Heart right ventricle (tissue), 16 donors: ENCODE measurements around the gene FGF10. TPM values are rescaled to one million over a fixed set of nuclear protein-coding genes. Genes with fewer than 3 reads are reported as not detected.

Experiments
- ATAC-seq, 8 donors: fragments of 200-7000 bp; cut with Tn5 transposase; one replicate each; pipeline ENCODE4 v1.9.1; 2020; ENCODE audit warnings: mild to moderate bottlenecking in 8 of 8, moderate library complexity in 8 of 8, moderate number of reproducible peaks in 1 of 8
- DNase-seq, 2 donors: peaks; one replicate each; pipeline ENCODE4 v3.0.0-alpha.2; 2020
- H3K27ac ChIP-seq, 10 donors: fragments of 200-600 bp; sonication (generic) in 2 of 10; one replicate each; pipeline versions ENCODE4 v1.5.0 to v1.8.0; 2020 to 2022; ENCODE audit warnings: mild to moderate bottlenecking in 3 of 10
- H3K27me3 ChIP-seq, 7 donors: fragments of 200-600 bp; one replicate each; pipeline ENCODE4 v1.8.0; 2021 to 2022; ENCODE audit warnings: mild to moderate bottlenecking in 2 of 7
- H3K36me3 ChIP-seq, 9 donors: fragments of 200-600 bp; sonication (generic) in 1 of 9; one replicate each; pipeline versions ENCODE4 v1.5.0 to v1.8.0; 2020 to 2022; ENCODE audit warnings: mild to moderate bottlenecking in 2 of 9
- H3K4me1 ChIP-seq, 9 donors: fragments of 200-600 bp; sonication (generic) in 1 of 9; one replicate each; pipeline versions ENCODE4 v1.5.0 to v1.8.0; 2020 to 2022; ENCODE audit warnings: mild to moderate bottlenecking in 4 of 9
- H3K4me3 ChIP-seq, 10 donors: fragments of 200-600 bp; sonication (generic) in 2 of 10; one replicate each; pipeline versions ENCODE4 v1.5.0 to v1.8.0; 2020 to 2022; ENCODE audit warnings: mild to moderate bottlenecking in 7 of 10, moderate library complexity in 2 of 10
- H3K9me3 ChIP-seq, 11 donors: fragments of 200-600 bp in 10 of 11; sonication (generic) in 2 of 11; one replicate each; pipeline versions ENCODE4 v1.5.0 to v1.8.0; 2013 to 2022; ENCODE audit warnings: mild to moderate bottlenecking in 2 of 11, control low read depth in 1 of 11, moderate library complexity in 1 of 11
- WGBS, 2 donors: extraction: QIAGEN DNeasy Blood & Tissue Kit; methylation state at CpG; one replicate each; pipeline ENCODE4 v1.1.7; 2013; ENCODE audit warnings: inconsistent platforms in 1 of 2; 5-methylcytosine and 5-hydroxymethylcytosine counted together
- intact Hi-C, 10 donors: fragments of 100-400 bp; cut with DNase I; formaldehyde crosslinking; loops; one replicate each; pipeline versions ENCODE4 v1.11.1 to v1.14.2; 2022
- long read RNA-seq, 3 donors: library from polyadenylated mRNA; unstranded; transcript quantifications; one replicate each; pipeline ENCODE4 v2.0.0, GENCODE V29; 2020 to 2021
- polyA plus RNA-seq, 2 donors: library from polyadenylated mRNA; stranded (reverse); fragments of 200-250 nt; gene quantifications; one replicate each; pipeline ENCODE4 v1.2.3, GENCODE V29; 2013
- total RNA-seq, 10 donors: library from RNA; stranded (reverse); fragmentation: NEBNext Ultra II Directional in 3 of 10; extraction: Animal tissue kit (Norgen Biotek cat#: 25700) in 3 of 10; gene quantifications; one replicate each; pipeline versions ENCODE4 v1.2.1 to v1.2.4, GENCODE V29; 2021 to 2023
- TF ChIP-seq, protein P1 (sequence below), 9 donors: fragments of 200-600 bp; sonication (generic) in 2 of 9; IDR thresholded peaks; one replicate each; pipeline versions ENCODE4 v1.5.0 to v1.8.0; 2021 to 2022; ENCODE audit warnings: antibody characterized with exemption in 9 of 9, mild to moderate bottlenecking in 5 of 9, moderate library complexity in 1 of 9
- donor health status: Arrhythmogenic right ventricular cardiomyopathy.
- donor health status: ischemic (EF 13 %, LVEDD 7.1; RV severe dilation, severe dysfunction).
- donor health status: healthy with polysubstance abuse.
- donor health status: DM: no; HTN: yes; CAD: no.
- donor health status: DM: no; HTN: no; CAD: no.
- donor health status: ischemic (EF 25% LVEDD 6.9; RV normal size, moderate dysfunction).
- donor health status: ischemic (EF 25% LVEDD 5.7; RV mildly dilated, moderate dysfunction).
- donor health status: healthy.
- donor health status: DM: yes; HTN: yes; CAD: no.
- donor health status: Ischemic cardiomyopathy.
- donor health status: ischemic (EF 35%, LVEDD 5.7; RV mildly dilated, moderate dysfunction).
- donor health status: nonischemic (EF 11% LVEDD 7.7; RV severe dilation, severe dysfunction).
- donor health status: DM: yes; HTN: yes; CAD: no.
- donor health status: PGD.
- donor health status: ischemic (EF 29% LVEDD 5.4; RV normal size, mild dysfunction).
- donor health status: nonischemic (EF 23%, LVEDD 6.1; RV moderate dilation, normal function).

Gene FGF10
- total RNA-seq, result 1 to 10 TPM in 2 of 10 donors, under 1 TPM in 7, not detected in 1; 0.26 to 6.1 (median 0.37) TPM
- polyA plus RNA-seq, result 1 to 10 TPM in 1 of 2 donors, under 1 TPM in 1; 0.72 to 1.7 TPM
- long read RNA-seq, donor 1, partial matches to known transcripts, result 0 of 1 reads
- long read RNA-seq, donor 1, other reads (novel, unspliced or antisense), result 0 of 1 reads
- long read RNA-seq, donor 2, partial matches to known transcripts, result 0 of 2 reads
- long read RNA-seq, donor 2, other reads (novel, unspliced or antisense), result 0 of 2 reads
- long read RNA-seq, donor 3, transcript FGF10-201 (3 exons, 2,193 nt), result major isoform, 8 of 11 reads
- long read RNA-seq, donor 3, partial matches to known transcripts, result 0 of 11 reads
- long read RNA-seq, donor 3, other reads (novel, unspliced or antisense), result 3 of 11 reads

DNA sequence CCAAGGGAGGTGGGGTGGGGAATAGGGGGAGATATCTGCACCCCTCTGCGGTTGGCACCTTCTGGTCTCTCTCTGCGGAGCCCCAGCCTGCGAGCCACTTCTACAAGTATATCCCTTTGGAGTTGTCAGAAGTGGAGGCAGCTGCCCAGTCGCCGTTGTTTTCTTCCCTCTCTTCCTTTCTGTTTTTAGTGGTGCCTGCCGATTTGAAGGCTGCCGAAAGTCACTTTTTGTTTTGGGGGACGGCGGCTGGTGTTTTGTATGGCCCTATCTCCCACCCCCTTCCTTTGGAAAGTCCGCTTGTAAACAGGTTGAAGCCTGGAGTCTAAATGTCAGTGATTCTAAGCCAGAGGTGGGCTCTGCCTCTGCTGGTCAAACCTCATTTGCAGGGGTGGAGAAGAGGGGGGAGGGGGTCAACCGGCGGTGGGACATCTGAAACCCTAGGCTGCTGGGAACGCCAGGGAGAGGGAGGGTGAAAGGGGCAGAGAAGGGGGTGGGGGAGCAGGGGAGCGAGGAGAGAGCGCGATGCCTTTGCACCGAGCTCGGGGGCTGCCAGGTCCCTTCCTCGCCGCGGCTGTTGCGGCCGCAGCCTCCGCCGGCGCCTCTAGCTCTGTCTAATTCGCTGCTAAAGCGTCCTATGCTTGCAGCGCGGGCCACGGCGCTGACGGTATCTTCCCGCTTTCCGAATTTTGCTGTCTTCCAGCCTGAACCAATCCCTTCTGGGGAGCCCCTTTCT, at the start of gene FGF10:
Gene FGF10 (minus strand): TSS at position 331 of the 733 bp plus-strand sequence. CDS start 738 bp downstream, outside the sequence.
- H3K4me1 ChIP-seq, result peaks cover 0 to 18% (median 3%) of the 10 kb centered on the region in 9 donors
- peak within 1 kb of the TSS; percentile 16 to 60 (median 48) for H3K4me3 ChIP-seq
- H3K27me3 ChIP-seq, result peaks cover 5 to 69% (median 44%) of the 10 kb centered on the region in 7 donors
- WGBS, 2 donors, result 1% methylated on average over 35 of the region's 35 CpGs
- no peaks in the 10 kb centered on the region for H3K36me3 ChIP-seq
- peak; percentile 4 to 20 for DNase-seq
- TF ChIP-seq, protein P1, sequence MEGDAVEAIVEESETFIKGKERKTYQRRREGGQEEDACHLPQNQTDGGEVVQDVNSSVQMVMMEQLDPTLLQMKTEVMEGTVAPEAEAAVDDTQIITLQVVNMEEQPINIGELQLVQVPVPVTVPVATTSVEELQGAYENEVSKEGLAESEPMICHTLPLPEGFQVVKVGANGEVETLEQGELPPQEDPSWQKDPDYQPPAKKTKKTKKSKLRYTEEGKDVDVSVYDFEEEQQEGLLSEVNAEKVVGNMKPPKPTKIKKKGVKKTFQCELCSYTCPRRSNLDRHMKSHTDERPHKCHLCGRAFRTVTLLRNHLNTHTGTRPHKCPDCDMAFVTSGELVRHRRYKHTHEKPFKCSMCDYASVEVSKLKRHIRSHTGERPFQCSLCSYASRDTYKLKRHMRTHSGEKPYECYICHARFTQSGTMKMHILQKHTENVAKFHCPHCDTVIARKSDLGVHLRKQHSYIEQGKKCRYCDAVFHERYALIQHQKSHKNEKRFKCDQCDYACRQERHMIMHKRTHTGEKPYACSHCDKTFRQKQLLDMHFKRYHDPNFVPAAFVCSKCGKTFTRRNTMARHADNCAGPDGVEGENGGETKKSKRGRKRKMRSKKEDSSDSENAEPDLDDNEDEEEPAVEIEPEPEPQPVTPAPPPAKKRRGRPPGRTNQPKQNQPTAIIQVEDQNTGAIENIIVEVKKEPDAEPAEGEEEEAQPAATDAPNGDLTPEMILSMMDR (IDR thresholded peaks at IDR 0.05), result no peak
- intact Hi-C loops, result no loop called here
- peak within 1 kb of the TSS in 4 of 10 donors; percentile 19 to 50 (median 36) for H3K27ac ChIP-seq
- peak in 7 of 8 donors; percentile 58 to 79 (median 69) for ATAC-seq
- no peaks in the 10 kb centered on the region for H3K9me3 ChIP-seq

DNA sequence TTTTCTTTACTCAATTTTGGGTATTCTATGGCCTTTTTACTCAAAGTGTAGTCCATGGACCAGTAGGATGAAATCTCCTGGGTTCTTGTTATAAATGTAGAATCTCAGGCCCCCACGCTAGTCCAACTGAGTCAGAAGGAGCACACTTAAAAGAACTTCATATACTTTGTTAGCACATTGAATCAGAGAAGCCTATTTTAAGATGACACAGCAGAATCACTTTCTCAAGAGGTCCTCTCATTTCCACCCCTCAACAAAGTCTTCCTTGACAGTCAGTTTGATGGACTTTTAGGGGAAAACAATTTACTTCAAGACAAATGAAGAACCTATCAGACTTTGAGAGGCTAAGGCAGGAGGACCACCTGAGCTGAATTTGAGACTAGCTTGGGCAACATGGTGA, 37.7 kb upstream of the FGF10 start:
- TF ChIP-seq, protein P1 (IDR thresholded peaks at IDR 0.05), result no peak
- 88 to 95% methylated on average over 1 of the region's 1 CpG for WGBS, 2 donors
- DNase-seq (no peak), ATAC-seq (no peak)
- H3K36me3 ChIP-seq, result no peaks in the 10 kb centered on the region
- H3K4me3 ChIP-seq, result no peak overlapping the region
- H3K4me1 ChIP-seq, result no peaks in the 10 kb centered on the region
- H3K27me3 ChIP-seq, result no peaks in the 10 kb centered on the region
- no peak overlapping the region for H3K27ac ChIP-seq
- intact Hi-C loops, result no loop called here
- H3K9me3 ChIP-seq, result peaks cover 0 to 2% (median 0%) of the 10 kb centered on the region in 11 donors

DNA sequence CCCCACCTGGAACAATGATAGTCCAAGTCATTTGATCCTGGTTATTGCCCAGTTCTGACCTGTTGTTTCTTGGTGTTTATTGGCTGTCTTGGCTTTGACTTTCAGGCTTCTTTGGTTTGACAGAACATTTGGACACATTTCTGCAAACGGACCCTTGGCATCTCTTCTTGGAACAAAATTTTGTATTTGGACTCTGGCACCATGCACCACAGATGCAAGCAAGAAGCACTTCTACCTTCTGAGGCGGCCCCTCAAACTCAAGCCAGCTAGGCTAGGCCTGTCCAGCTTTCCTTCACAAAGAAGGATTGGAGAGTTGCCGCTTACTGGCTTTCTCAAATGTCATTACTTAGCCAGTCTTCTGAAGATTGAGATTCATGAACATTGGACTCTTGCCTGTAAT, 23.1 kb upstream of the FGF10 start:
- intact Hi-C loops, result no loop called here
- WGBS, 2 donors, result 83 to 87% methylated on average over 3 of the region's 3 CpGs
- Histone ChIP-seq H3K36me3 (no peaks in the 10 kb centered on the region), H3K9me3 (no peaks in the 10 kb centered on the region), H3K27me3 (no peaks in the 10 kb centered on the region), H3K4me1 (no peaks in the 10 kb centered on the region), H3K27ac (no peak overlapping the region), H3K4me3 (no peak overlapping the region)
- TF ChIP-seq, protein P1 (IDR thresholded peaks at IDR 0.05), result no peak
- DNase-seq (no peak), ATAC-seq (no peak)

DNA sequence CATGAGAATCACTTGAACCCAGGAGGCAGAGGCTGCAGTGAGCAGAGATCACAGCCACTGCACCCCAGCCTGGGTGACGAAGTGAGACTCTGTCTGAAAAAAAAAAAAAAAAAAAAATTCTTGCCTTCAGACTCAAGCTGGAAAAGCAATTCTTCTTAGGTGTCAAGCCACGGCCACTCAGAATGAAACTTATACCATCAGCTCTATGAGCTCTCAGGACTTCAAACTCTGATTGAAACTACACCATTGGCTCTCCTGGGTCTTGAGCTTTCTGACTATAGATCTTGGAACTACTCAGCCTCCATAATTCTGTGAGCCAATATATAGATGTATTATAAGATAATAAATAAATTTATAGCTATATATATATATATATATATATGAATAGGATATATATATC, 12.9 kb upstream of the FGF10 start:
- H3K9me3 ChIP-seq, result no peaks in the 10 kb centered on the region
- 79 to 86% methylated on average over 2 of the region's 2 CpGs for WGBS, 2 donors
- no peak for ATAC-seq
- no peaks in the 10 kb centered on the region for H3K36me3 ChIP-seq
- TF ChIP-seq, protein P1 (IDR thresholded peaks at IDR 0.05), result no peak
- no peaks in the 10 kb centered on the region for H3K4me1 ChIP-seq
- no peak for DNase-seq
- intact Hi-C loops, result no loop called here
- no peaks in the 10 kb centered on the region for H3K27me3 ChIP-seq
- no peak overlapping the region for H3K4me3 ChIP-seq
- H3K27ac ChIP-seq, result no peak overlapping the region
